Neural progenitor cell (in vitro differentiated cells): ENCODE measurements around the gene MITF.

ENCODE experiments used
- EZH2 ChIP-seq: fragments of 200-600 bp; sonication (generic); IDR thresholded peaks from 2 replicates; pipeline ENCODE4 v1.6.1; 2017; ENCODE audit warnings: antibody characterized with exemption, mild to moderate bottlenecking, moderate library complexity
- EZH2phosphoT487 ChIP-seq: fragments of 200-600 bp; sonication (generic); IDR thresholded peaks from 2 replicates; pipeline ENCODE4 v1.6.1; 2017; ENCODE audit warnings: antibody characterized with exemption
- TF ChIP-seq, protein P1 (sequence below): fragments of 200-600 bp; sonication (generic); IDR thresholded peaks from 2 replicates; pipeline ENCODE4 v1.5.1; 2017; ENCODE audit warnings: antibody characterized with exemption, mild to moderate bottlenecking

DNA sequence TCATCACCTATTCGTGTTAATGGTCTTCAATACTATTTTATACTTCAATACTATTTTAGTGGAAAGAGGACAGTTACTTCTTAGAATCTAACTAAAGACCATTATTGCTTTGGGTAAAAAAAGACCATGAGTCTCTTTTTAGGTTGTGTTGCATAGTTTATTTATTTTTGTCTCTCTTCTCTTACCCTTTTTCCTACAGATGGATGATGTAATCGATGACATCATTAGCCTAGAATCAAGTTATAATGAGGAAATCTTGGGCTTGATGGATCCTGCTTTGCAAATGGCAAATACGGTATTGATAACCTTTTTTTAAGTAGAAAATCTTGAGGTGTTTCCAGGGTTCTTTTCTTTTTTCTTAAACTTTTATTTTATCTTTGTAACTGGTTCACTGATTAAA, 201.8 kb downstream of the MITF start:
- TF ChIP-seq, protein P1, sequence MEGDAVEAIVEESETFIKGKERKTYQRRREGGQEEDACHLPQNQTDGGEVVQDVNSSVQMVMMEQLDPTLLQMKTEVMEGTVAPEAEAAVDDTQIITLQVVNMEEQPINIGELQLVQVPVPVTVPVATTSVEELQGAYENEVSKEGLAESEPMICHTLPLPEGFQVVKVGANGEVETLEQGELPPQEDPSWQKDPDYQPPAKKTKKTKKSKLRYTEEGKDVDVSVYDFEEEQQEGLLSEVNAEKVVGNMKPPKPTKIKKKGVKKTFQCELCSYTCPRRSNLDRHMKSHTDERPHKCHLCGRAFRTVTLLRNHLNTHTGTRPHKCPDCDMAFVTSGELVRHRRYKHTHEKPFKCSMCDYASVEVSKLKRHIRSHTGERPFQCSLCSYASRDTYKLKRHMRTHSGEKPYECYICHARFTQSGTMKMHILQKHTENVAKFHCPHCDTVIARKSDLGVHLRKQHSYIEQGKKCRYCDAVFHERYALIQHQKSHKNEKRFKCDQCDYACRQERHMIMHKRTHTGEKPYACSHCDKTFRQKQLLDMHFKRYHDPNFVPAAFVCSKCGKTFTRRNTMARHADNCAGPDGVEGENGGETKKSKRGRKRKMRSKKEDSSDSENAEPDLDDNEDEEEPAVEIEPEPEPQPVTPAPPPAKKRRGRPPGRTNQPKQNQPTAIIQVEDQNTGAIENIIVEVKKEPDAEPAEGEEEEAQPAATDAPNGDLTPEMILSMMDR, result no peak
- TF ChIP-seq EZH2 (no peak), EZH2phosphoT487 (no peak)
